Globus pallidus (tissue), 1 donor: Measurements from ENCODE around the gene MORN5.

ENCODE experiments used
- DNase-seq: peaks from one replicate; pipeline ENCODE4 v3.0.0-alpha.2; 2015; ENCODE audit warnings: low spot score

MORN5 gene

DNA sequence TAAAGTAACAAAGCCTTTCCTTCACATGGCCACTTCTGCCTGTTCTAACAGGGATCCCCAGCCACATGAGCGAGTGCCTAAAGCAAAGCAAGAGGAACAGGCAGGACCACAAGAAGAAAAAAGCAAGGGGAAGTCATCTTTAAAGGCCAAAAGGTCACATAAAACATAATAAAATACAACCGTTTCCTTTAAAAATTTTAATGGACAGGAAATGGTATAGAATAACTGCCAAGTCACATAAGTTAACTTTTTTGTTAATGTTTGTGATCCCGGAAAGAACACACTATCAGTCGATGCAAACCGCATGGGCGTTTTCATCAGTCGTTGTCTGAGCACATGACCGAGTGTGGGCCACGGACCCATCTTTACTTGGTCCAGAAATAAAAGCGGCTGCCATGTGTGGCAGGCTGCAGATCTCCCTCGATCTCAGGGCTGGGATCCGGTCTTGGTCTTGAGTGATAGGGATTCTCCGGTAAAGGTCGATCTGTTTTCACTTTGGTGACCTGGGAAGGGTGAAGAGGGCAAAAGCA lies 15.8 kb upstream of the MORN5 start:
- no peak for DNase-seq

DNA sequence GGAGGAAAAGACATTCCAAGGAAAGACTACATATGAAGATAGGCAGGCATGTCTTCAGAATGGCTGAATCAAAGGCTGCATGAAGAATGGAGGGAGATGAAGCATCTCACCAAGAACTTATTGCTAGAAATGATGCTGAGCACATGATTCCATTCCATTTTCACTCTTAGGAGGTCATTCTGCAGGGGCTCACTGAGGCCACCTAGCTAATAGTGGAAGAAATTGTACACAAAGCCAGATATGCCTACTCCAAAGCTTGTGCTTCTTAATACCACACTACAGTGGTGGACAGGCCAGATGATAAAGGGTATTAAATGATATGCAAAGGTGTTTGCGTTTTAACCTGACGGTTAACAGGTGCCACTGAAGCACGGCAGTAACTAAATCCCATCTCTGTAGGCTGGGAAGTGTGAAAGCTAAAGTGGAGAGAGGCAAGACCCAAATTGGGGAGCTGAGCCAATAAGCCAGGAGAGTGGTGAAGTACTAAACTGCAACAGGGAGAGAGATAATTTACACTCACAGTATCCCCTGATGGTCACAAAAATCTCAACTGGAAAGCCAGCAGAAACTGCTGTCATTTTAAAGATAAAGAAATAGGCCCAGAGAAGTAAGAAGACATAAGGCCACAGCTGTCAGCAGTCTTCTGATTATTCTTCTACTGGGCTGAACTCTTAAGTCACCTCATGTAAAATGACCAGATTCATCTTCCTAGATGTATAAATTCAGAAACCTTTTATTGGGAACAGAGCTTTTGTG lies 14.7 kb upstream of the MORN5 start:
- no peak for DNase-seq

DNA sequence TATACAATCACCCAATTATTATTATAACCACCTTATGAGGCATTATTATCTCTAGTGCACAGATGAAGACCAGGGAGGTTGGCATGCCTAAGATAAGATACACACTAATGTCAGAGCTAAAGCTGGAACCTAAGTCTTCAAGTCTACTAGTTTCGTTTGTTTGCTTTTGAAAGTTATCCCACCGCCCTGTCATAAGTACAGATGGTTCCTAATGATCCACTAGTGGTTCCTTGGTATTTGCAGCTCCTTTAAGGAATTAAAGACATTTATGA lies 14.2 kb upstream of the MORN5 start:
- no peak for DNase-seq

DNA sequence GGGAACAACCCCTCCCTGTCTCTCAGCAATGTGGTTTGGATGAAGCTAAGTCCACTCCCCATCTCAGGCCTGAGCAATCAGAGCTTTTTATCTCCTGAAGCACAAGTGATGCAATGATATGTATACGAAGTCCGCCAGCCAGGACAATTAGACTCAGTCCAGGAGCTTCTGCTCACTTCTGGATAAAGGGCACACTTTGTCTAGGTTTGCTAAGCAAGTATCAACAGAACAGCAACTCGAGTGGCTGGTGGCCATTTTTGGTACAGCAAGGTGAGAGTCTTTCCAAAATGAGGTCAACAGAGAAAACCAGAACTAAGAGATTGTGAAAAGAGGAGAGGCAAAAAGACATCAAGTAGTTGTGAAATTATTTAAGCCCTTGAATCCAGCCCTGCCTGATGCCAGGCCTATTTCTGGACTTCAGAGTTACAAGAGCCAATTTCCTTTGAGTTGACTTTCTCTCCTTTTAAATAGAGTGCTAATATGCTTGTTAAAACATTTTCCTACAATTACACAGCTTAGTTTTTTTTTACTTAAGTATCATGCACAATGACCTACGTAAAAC lies 8.4 kb upstream of the MORN5 start:
- DNase-seq = no peak

DNA sequence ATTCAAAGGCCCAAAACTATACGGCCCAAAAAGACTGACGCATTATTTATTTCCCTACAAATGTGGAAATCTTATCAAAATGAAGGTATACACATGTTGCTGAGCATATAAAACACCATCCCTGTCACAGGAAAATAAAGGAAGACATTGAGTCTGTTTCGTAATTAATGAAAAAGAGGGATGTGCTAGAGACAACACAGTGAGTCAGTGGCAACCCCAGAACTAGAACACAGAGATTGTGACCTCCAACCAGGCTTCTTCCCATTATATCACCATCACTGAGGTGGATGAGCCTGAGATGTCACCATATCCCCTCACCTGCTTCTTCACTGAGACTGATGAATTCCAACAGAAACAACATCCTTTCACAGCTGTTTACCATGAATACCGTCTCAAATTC lies 3.9 kb upstream of the MORN5 start:
- no peak for DNase-seq

DNA sequence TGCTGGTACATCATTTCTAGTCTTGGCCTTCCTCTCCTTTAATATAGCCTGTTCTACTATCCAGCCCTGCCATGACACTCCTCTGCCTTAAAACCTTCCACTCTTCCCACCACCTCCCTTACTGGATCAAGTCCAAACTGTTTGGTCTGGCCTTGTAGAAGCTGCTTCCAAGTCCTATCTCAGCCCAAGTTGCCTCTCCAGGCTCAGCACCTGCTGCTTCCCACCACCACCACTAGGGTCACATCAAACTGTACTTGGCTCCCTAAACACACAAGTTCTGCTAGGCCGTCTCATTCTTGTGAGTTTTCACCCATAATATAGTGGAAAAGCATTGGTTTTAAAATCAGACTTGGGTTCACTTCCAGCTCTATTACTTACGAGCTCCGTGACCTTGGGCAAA lies 1.5 kb upstream of the MORN5 start:
- no peak for DNase-seq

DNA sequence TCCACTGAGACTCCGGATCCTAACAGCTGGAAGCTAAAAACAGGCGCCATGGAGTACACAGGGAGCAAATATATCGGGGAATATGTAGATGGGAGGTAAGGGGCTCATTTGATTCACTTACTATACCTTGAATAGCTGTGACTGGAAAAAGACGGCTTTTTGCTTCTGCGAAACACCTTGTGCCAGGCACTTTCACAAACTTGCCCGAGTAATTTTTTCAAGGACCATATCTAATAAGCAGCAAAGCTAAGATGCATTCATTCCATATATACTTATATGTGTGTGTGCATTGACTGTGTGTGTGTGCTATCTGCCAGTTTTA lies 178 bp downstream of the MORN5 start:
- no peak for DNase-seq

DNA sequence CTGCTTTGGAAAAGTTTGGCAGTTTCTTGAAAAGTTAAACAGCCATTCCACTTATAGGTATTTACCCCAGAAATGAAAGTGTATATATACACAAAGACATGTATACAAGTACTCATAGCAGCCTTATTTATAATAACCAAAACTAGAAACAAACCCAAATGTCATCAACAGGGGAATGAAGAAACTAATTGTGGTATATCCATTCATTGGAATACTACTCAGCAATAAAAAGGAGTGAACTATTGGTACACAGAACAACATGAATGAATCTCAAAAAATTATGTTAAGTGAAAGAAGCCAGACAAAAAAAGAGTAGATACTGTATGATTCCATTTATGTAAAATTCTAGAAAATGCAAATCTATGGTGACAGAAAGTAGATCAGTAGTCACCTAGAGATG lies 2.7 kb downstream of the MORN5 start:
- DNase-seq = no peak

DNA sequence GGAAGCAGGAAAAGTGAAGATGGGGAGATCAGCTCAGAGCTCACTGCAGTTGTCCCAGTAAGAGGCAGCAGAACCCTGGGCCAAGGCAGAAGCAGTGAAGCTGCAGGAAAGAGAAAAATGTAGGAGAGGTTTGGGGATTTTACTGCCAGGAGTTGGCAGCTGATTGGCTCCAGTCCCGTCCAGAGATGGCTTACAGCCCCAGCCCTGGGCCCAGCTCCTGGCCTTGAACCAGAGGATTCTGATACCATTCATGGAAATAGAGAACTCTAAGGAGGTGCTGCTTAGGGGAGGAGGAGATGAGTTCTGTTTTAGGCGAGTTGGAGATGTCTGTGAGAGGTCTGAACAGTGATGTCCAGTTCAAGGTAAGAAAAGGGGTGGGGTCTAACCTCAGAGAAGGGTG lies 4.6 kb downstream of the MORN5 start:
- no peak for DNase-seq

DNA sequence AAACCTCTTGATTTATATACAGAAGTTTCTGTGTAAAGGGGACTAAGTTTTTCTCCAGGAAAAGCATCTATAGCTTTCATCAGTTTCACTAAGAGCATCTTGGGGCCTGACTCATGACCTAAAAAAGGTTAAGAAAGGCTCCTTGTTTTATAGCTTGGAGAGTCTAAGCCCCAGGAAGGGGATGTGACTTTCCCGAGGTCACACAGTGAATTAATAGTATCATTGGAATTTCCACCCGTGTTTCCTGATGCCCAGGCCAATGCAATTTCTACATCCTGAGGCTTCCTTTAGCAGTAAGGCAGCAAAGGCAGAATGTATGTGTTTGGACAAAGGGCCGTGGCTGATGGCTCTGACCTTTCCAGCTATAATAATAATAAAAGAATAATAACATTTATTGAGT lies 8.6 kb downstream of the MORN5 start:
- no peak for DNase-seq

DNA sequence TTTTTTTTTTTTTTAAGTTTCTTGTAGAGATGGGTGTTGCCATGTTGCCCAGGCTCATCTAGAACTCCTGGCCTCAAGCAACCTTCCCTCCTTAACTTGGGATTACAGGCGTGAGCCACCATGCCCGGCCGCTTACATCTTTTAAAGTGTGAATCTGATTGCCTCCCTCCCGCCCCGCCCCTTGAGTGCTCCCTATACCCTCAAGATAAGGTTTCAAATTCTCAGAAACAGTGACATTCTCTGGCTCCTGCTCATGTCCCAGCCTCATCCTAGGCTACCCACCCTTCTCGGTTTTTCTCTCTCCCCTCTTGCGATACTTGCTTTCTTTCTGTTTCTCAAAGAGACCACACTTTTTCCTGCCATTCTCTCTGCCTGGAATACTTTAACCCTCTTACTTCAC lies 12.4 kb downstream of the MORN5 start:
- DNase-seq = no peak

DNA sequence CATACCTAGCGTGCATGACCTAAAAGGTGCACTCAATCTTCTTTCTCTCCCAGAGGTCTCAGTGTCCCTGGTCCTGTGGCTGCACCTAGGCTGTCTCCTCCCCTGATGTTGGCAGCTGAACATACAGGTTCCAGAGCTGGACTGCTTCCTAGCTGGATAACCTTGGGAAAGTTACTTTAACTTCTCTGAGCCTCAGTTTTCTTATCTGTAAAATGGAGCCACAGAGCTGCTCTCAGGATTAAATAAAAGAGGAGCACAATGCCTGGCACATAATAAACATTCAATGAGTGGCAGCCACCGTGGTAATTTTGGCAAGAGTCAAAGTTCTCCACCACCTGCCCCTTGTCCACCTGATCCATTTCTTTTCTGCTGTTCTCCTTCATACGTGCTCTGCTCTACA lies 14.0 kb downstream of the MORN5 start:
- no peak for DNase-seq

DNA sequence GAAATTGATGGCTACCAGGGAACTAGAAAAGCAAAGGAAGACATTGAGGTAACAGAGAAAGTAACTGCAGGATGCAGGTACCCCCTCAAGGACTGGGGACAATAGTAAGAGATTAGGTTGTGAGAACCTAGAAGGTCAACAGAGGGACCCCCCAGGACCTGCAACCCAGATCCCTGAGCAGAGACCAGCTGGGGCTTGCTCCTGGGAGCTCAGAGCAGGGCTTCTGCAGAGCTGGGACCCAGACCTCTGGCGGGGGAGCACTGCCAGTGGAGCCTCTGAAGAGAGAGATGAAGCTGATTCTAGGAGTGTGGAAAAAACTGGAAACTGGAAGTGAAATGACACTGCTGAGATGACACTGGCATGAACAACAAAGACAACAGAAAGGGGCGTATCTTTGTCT lies 17.2 kb downstream of the MORN5 start:
- no peak for DNase-seq

DNA sequence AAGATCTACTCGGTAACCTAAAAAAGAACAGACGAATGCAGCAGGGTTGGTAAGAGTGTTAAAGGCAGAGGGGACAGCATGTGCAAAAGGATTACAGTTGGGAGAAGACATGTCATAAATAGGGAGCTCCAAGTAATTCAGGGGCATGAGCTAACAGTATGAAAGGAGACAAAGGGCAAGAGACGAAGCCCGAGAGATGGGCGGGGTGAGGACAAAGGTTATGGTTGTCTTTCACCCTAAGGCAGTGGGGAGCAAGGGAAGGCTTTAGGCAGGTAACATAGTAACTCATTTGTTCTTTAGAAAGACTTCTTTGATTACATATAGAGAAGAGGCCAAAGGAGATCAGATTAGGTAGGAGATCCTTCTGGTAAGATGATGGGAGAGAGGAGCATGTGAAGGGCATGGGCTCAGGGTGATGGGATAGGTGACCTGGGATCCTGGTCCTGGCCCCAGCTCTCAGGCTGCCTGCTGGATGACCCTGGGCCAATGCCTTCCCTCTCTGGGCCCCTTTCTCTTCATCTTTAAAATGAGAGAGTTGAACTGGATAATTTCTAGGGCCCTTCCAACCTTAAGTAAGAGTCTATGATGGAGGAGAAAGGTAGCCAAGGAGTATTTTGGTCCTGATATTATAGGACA lies 19.5 kb downstream of the MORN5 start:
- DNase-seq = no peak

DNA sequence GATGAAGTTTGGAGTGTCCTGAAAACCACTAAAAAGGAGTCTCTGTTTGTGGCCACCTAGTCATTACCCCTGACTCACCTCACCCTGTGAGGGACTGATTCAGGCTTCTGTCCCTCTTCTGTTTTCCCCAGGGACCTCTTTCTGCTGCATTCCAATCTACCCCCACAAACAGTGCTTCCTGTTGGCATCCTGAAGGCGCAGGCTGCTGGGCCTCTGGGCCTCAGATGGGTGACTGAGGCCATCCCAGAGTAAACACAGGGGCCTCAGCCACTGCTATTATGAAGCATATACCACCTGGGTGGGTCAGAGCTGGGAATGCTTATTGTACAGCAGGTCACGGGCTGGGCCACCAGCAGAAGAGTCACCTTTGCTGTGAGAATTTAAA lies 20.0 kb downstream of the MORN5 start:
- no peak for DNase-seq

DNA sequence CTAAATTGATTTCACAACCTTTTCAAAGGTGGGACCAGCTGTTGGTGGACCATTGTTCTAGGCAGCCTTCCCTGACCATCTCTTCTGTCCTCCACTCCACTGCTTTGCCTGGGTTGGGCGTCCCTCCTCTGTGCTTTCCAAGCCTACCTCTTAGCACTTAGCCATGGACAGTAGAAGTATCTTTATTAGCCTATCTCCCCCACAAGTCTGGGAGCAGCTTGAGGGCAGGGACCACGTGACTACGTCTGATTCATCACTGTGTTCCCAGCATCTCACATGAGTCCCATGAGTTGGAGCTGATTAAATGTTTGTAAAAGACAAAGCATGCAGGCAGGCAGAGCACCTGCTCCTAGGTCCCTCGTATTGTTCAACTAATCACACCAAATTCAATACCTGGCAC lies 20.9 kb downstream of the MORN5 start:
- DNase-seq = no peak

DNA sequence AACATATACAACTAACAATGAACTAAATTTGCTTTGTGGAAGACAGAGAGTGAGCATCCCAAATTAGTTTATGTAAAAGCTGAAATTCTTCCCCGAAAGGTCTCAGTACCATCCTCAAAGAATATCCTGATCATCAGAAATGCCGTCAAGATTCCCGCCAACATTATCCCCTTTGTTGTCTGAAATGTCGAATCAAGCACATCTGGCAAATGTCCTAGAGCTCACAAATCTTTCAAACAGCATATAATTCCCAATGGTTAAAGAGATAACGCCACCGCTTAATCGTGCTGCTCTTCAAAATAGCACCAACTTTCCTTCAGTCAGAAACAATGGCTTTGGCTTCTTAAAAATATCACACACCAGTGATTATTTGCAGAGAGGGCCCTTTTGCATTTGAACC lies 23.8 kb downstream of the MORN5 start:
- no peak for DNase-seq

DNA sequence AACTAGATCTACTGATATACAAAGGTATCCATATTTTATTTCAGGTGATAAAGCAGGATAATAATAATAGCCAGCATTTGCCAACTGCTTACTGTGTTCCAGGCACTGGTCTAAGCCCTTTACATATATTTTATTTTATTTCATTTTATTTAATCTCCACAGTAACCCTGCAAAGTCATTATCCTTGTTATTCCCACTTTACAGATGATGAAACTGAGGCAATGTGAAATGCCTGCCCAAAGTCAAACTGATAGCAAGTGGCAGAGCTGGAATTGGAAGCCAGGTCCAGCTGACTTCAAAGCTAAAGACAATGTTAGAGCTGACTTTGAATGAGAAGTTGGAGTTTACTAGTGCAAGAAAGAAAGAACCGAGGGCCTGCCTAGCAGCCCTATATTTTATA lies 24.8 kb downstream of the MORN5 start:
- no peak for DNase-seq

DNA sequence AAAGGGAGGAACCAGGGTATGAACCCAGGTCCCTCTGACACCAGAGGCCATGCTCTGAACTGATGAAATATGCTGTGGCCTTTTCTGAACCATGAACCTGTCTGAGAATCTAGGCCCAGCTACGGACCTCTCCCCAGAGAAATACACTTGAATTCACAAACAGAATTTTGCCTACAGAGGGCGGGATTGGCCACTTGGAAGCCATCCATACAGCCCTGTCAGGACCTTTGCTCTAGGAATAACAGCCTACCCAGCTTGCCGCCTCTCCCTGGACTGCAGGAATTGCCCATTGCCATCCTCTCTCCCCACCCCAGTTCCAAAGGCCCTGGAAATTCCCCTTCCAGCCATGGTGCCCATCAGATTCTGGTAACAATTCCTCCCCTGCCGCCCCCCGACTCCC lies 26.6 kb downstream of the MORN5 start:
- no peak for DNase-seq

DNA sequence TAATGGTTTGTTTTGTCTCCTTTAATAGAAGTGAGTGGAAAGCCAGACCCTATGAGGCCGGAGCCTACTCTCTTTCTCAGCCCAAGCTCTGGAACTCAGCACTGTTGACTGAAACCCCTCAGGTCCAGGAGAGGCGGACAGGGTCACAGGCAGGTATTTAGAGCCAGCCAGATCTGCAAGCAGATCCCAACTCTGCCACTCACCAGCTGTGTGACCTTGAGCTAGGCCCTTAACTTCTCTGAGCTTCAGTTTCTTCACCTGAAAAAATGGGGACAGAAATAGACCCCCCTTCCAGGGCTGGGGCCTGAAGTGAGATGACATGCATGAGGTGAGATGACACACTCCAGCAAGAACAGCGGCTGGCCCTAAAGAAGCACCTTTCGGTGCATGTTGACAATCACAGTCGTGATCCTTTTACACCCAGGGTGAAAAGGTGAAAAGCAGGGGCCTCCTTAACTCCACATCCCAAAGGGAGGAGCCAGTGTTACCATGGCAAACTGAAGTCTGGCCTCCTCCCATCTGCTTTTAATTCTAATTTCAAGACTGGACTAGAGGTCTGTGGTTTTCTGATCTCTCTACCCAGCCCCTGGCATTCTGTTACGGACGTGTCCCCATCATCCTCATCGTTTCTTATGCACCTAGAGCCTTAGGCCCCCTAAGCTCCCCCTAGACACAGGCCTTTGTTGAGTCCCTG lies 27.2 kb downstream of the MORN5 start:
- no peak for DNase-seq

DNA sequence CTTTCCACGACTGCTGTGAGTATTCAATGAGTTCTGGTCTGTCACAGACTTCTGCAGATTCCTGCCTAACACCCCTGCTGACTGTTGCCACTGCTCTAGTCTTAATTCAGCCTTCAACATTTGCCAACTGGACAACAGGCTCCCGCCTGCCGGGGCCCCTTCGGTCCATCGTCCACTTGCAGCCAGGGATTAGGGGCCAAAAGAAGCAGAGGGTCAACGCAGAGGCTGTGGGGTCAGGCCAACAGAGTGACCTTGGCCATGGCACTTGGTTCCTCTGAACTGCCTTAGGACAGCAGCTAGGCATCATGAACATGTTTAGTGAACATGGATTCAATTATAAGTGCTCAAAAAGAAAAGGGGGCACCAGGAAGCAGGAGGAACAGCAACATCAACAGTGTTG lies 28.7 kb downstream of the MORN5 start:
- no peak for DNase-seq

DNA sequence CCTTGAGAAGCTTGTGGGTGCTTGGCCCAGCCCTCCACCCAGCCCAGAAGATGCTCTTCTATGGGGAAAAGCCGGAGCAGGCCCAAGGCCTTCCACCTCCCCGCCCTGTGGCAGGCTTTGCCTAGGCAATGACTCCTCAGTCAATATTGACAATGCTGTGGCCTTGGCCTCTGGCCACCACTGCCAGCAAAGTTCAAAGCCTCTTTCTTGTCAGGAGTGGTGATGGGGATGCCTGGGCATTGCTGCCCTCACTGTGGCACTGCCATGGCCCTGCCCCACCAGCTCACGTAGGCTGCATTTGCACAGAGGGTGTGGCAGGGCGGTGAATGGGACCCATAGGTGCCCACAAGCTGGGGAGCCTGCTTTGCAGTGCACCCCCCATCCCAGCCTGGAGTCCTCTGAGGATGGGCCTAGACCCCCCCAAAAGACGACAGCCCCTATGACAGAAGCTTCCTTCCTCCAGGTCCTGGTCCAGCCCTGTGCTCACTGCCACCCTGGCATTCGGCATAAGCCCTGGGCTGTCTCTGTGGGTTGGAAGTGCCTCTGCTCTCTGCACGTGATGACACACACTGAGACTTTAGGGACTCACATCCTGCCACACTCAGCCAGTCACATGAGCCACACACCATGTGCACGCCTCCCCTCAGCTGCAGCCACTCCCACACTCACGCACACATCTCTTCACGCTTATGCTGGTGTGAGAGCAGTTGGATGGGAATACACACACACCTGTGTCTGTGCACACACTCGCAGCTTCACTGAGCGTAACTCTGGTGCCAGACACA lies 31.1 kb downstream of the MORN5 start:
- DNase-seq = peak; percentile 42

DNA sequence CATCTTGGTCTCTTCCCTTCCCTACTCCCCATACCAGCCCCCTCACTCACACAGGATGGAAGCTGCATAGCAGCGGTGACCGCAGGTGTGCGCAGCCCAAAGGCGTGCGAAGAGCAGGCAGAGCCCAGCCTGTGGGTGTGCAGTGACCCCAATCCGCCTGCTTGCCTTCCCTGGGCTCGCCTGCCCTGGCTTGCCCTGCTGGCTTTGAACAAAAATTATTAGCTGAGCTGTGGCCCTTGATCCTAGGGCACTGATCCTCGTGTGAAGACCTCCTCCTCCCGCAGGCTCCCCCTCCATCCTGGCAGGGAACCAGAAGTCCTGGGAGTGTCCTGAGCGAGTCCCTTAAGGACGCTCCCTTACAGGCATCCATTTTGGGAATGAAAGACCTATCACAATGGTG lies 31.9 kb downstream of the MORN5 start:
- no peak for DNase-seq
